Left lung (tissue), 8 donors: ENCODE results near the gene KLHL22. TPM values are rescaled to one million over a fixed set of nuclear protein-coding genes. Genes with fewer than 3 reads are reported as not detected.

Experiments
- polyA plus RNA-seq, 6 donors: library from polyadenylated mRNA; unstranded; fragments of 120-200 nt; gene quantifications; one replicate each; pipeline ENCODE4 v1.2.1, GENCODE V29; 2013; ENCODE audit not compliant: insufficient read length in 6 of 6
- total RNA-seq, 2 donors: library from RNA; stranded (reverse); fragmentation: NEBNext Ultra II Directional; extraction: Animal tissue kit (Norgen Biotek cat#: 25700); gene quantifications; one replicate each; pipeline ENCODE4 v1.2.1, GENCODE V29; 2021
- donor health status: DM: no; HTN: yes; CAD: no.
- donor health status: DM: no; HTN: no; CAD: no.

KLHL22 gene
- total and polyA plus RNA-seq, 8 donors: 22.0 to 38.6 (median 34.1) TPM

Other genes with a start within 250 kb of the KLHL22 start
- gene RTN4R, start 227.5 kb downstream of the KLHL22 start, total RNA-seq: 10 to 100 TPM in 1 of 2 donors, 1 to 10 TPM in 1; 8.9 to 10.9 TPM
- gene RTN4R, start 227.5 kb downstream of the KLHL22 start, polyA plus RNA-seq: 1 to 10 TPM; 3.7 to 9.5 (median 5.9) TPM
- gene DGCR6L, start 175.7 kb downstream of the KLHL22 start, total RNA-seq: 10 to 100 TPM; 35.5 to 46.7 TPM
- gene DGCR6L, start 175.7 kb downstream of the KLHL22 start, polyA plus RNA-seq: 10 to 100 TPM; 43.1 to 52.2 (median 48.1) TPM
- 10 to 100 TPM; 11.0 to 13.5 TPM for gene ZNF74, start 101.6 kb downstream of the KLHL22 start, total RNA-seq
- gene ZNF74, start 101.6 kb downstream of the KLHL22 start, polyA plus RNA-seq: 10 to 100 TPM; 19.4 to 22.6 (median 20.2) TPM
- gene SCARF2, start 58.0 kb downstream of the KLHL22 start, total RNA-seq: 10 to 100 TPM; 22.9 to 24.1 TPM
- 10 to 100 TPM; 15.8 to 36.4 (median 22.3) TPM for gene SCARF2, start 58.0 kb downstream of the KLHL22 start, polyA plus RNA-seq
- 100 to 1,000 TPM in 1 of 2 donors, 10 to 100 TPM in 1; 89.6 to 121 TPM for gene MED15, start 11.8 kb upstream of the KLHL22 start, total RNA-seq
- 10 to 100 TPM; 47.2 to 63.5 (median 53.7) TPM for gene MED15, start 11.8 kb upstream of the KLHL22 start, polyA plus RNA-seq